ENCODE results near the gene RALGAPA2.

RALGAPA2 gene

GRCh38 chr20:20721489-20721888 is 9.0 kb upstream of the RALGAPA2 start:
- no peak for DNase-seq (ENCODE audit: low read depth)

- no peak for DNase-seq (ENCODE audit: low read depth)
Measured at GRCh38 chr20:20720158-20720557, 7.7 kb upstream of the RALGAPA2 start.

- no peak for DNase-seq (ENCODE audit: low read depth)
Measured at GRCh38 chr20:20719411-20719810, 7.0 kb upstream of the RALGAPA2 start.

GRCh38 chr20:20713244-20713765 is 861 bp upstream of the RALGAPA2 start:
- DNase-seq (ENCODE audit: low read depth): no peak

- peak; percentile 0 for DNase-seq (ENCODE audit: low read depth)
Measured at GRCh38 chr20:20712004-20712473, 405 bp downstream of the RALGAPA2 start.

- peak; percentile 1 for DNase-seq (ENCODE audit: low read depth)
Measured at GRCh38 chr20:20711413-20711812, 1.0 kb downstream of the RALGAPA2 start.

- DNase-seq (ENCODE audit: low read depth): no peak
Measured at GRCh38 chr20:20710443-20711315, 1.8 kb downstream of the RALGAPA2 start.

GRCh38 chr20:20709887-20710286 is 2.6 kb downstream of the RALGAPA2 start:
- no peak for DNase-seq (ENCODE audit: low read depth)

GRCh38 chr20:20706285-20706684 is 6.2 kb downstream of the RALGAPA2 start:
- no peak for DNase-seq (ENCODE audit: low read depth)

- DNase-seq (ENCODE audit: low read depth): no peak
Measured at GRCh38 chr20:20702330-20703245, 9.9 kb downstream of the RALGAPA2 start.

- no peak for DNase-seq (ENCODE audit: low read depth)
Measured at GRCh38 chr20:20699917-20700316, 12.5 kb downstream of the RALGAPA2 start.

- DNase-seq (ENCODE audit: low read depth): no peak
Measured at GRCh38 chr20:20699144-20699543, 13.3 kb downstream of the RALGAPA2 start.

GRCh38 chr20:20697325-20697845 is 15.1 kb downstream of the RALGAPA2 start:
- no peak for DNase-seq (ENCODE audit: low read depth)

GRCh38 chr20:20695250-20695816 is 17.1 kb downstream of the RALGAPA2 start:
- no peak for DNase-seq (ENCODE audit: low read depth)

GRCh38 chr20:20694591-20694990 is 17.9 kb downstream of the RALGAPA2 start:
- DNase-seq (ENCODE audit: low read depth): no peak

- DNase-seq (ENCODE audit: low read depth): no peak
Measured at GRCh38 chr20:20692587-20692986, 19.9 kb downstream of the RALGAPA2 start.

GRCh38 chr20:20691477-20692235 is 20.8 kb downstream of the RALGAPA2 start:
- no peak for DNase-seq (ENCODE audit: low read depth)

GRCh38 chr20:20690676-20691476 is 21.6 kb downstream of the RALGAPA2 start:
- DNase-seq (ENCODE audit: low read depth): no peak

GRCh38 chr20:20687319-20687718 is 25.1 kb downstream of the RALGAPA2 start:
- DNase-seq (ENCODE audit: low read depth): no peak

GRCh38 chr20:20685635-20686034 is 26.8 kb downstream of the RALGAPA2 start:
- DNase-seq (ENCODE audit: low read depth): no peak
